HG03135 (cell line): Measurements from ENCODE around the gene GALNT18.

ENCODE experiments used
- ATAC-seq: cut with Tn5 transposase; IDR thresholded peaks from one replicate; pipeline ENCODE4 v1.9.1; 2021; ENCODE audit warnings: mild to moderate bottlenecking, moderate library complexity; ENCODE audit not compliant: unreplicated experiment

Gene GALNT18

GRCh38 chr11:11416502-11416901 is 205.3 kb downstream of the GALNT18 start:
- ATAC-seq, result no peak

GRCh38 chr11:11415901-11416300 is 205.9 kb downstream of the GALNT18 start:
- ATAC-seq, result no peak

GRCh38 chr11:11414996-11415395 is 206.8 kb downstream of the GALNT18 start:
- no peak for ATAC-seq

DNA sequence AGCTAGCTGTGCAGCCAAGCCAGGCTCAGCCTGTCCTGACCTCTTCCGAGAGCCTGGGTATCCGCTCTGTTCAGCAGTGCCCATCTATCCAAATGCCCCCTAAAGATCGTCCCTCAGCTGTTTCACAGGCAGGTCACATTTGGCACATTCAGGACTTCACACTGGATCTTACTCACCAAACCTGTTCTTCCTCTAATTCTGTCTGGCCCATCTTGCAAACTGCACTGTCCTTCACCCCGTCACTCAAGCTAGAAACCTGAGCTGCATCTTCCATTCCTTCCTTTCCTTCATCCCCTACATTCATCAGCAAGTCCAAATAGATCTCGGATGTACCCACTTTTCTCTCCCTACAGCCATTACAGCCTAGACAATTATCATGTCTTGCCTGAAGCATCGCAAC is 208.0 kb downstream of the GALNT18 start:
- no peak for ATAC-seq

- no peak for ATAC-seq
Measured at GRCh38 chr11:11411401-11411985, 210.3 kb downstream of the GALNT18 start.

DNA sequence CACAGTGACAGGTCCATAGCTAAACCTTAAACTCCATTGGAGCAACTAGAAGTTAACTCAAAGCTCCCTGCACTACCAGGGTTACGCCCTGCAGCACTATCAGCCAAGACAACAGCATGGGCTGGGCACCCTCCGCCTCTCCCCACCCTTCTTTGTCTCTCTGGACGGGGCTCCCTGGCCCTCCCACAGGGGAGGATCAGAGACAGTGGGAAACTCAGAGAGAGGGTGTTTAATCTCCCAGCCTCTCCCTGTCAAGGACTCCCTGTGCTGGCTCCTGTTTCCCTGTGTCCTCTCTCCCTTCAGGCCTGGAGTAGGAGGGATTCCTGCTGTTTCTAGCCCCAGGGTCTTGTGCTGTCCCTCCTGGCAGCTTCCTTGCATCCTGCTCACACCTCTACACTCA is 211.9 kb downstream of the GALNT18 start:
- no peak for ATAC-seq

DNA sequence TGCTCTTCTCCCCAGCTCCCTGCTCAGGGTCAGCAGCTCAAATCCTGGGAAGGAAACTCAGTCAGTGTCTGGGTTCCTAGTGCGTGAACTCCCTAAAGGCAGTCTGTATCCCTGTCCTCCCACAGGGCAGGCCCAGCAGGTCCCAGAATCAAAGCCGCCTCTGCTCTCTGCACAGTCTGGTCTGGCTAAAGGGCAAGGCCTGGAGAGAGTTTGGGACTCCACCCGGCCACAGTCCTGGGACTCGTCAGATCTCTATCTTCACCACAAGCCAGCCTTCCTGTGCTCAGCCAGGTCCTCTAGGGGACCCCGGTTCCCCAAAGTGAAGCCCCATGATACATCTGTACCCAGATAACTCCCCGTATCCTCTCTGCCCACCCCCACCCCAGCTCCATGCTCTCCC is 212.6 kb downstream of the GALNT18 start:
- no peak for ATAC-seq

- ATAC-seq, result no peak
Measured at GRCh38 chr11:11408436-11409221, 213.2 kb downstream of the GALNT18 start.

DNA sequence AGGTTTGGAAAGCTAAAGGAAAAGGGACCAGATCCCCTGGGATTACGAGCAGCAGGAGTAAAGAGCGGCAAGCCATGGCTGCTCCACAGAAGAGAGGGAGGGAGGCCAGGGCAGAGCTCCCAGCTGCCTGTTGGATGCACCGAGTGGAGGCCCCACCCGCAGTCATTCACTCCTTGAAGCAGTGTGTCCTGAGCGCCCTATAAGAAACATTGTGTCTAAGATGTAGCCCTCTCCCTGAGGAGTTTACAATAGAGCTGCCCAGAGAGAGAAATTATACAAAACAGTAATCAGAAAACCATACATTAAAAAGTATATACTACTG is 214.1 kb downstream of the GALNT18 start:
- no peak for ATAC-seq

- ATAC-seq, result no peak
Measured at GRCh38 chr11:11407065-11407762, 214.6 kb downstream of the GALNT18 start.

DNA sequence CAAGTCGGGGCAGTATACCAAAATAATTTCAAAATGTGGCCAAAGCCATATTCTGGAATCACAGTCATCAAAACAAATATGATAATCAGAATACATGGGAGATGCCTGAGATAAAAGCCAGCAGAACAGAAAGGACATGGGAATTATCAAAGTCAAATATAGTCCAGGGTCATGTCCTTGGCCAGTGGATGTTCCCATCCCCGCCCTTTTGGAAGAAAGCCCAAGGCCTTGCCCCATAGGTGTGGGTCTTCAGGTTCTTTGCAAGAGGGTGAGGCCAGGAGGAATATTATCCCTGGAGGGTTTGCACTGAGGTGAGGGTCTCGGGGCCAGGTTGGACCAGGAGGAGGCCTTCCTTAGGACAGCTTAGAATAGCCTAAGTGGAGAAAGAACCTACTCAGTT is 215.2 kb downstream of the GALNT18 start:
- ATAC-seq, result no peak

DNA sequence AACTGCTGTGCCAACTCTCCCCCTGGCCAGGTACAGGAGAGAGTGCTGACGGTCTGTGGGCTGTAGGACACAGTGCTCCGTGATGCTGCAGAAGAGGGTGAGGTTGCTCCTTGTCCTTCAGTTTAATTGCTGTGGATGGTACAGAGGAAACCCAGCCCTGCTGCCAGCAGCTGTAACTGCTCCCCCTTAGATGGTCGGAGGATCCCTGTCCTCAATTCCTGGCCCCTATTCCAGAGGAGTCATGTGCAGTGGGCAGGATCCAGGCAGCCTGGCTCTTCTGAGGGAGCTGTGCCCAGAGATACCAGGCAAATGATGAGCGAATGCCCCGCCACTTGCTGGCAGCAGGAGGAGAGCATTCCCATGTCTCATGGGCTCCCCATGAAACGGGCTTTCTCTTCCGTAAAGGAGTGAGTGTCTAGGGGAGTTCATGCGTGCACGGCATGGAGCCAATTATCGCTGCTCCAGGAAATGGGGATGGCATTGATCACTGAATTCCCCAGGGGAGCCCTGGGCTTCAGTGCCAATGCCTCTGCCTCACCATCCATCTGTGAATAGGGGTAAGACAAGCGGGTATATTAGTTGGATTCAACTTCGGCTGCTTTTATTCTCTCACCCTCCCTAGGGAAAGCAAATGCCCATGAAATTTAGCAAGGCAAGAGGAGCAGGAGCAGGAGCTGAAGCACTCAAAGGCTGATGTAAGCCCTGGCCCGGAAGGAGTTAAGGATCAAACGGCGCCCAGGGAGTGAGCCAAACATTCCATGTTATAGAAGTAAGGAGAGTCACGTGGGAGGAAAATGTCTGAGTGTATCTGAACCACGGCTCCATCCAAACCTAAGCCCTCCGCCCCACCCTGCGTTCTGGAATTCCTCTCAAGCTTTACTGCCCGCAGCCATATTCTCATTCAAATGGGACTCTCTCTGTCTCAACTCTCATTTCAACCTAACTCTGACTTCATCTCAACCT is 217.8 kb downstream of the GALNT18 start:
- no peak for ATAC-seq

DNA sequence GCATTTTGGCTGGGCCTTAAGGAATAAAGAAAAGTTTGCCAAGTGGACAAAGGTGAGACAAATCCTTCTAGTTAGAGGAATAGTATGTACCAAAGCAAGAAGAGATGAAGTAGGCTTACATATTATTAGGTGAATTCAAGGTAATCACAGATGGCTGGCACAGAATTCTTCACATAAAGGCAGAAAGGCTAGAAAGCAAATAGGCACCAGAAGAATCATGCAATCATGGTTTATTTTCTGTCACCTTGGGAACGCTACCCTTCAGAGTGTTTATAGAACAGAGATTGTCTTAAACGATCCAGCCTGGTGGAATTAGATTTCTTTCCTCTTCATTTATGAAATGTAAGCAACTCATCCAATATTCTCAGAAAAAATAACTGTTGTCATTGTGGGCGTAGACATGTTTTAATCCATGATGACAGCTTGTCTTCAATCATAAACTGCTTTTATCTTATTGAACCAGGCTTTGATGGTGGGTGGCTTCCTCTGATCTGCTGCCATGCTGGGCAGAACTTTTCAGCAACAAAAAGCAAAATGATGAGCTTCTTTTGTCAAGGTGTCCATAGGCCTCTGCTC is 219.8 kb downstream of the GALNT18 start:
- no peak for ATAC-seq

DNA sequence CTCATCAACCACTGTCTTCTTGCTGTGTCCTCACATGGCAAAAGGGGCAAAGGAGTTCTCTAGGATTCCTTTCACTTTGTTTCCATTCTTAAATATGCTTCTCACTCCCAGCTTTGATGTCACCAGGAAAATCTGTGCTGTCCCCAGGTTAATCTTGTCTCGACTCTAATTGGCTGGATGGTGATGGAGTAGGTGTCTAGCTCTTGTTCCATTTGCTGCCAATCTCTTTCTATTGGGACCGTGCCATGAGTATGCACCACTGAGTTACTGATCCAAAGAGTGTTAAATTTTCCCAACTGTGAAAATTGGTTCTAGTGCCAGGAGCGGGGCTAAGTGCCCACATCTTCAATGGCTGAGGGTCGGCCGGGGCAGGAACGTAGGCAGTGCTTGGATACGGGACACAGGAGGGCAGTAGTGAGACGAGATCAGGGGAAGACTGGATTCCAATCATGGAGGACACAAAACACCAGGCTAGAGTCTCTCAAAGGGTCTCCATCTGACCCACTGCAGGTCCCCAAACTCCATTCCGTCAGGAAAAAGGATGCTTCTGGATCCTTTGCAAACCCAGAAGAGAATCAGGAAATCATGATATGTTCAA is 221.1 kb downstream of the GALNT18 start:
- ATAC-seq, result no peak

GRCh38 chr11:11400121-11400520 is 221.7 kb downstream of the GALNT18 start:
- no peak for ATAC-seq

DNA sequence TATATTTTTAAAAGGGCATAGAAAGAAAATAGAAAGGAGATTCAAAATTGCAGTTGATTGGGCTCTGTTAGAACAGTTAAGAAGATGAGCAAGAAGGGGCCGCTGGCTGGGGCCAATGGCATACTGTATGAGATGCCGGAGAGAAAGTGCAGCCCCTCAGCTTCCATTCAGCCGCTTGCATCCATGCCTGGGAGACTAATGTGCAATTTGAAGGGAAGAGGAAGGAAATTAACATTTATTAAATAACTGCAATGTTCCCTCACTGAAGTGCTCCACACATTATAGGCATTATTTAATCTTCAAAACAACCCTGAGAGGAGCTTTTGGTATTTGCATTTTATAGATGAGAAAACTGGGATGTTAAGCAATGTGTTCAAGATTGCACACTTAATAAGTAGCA is 224.0 kb downstream of the GALNT18 start:
- ATAC-seq, result no peak

DNA sequence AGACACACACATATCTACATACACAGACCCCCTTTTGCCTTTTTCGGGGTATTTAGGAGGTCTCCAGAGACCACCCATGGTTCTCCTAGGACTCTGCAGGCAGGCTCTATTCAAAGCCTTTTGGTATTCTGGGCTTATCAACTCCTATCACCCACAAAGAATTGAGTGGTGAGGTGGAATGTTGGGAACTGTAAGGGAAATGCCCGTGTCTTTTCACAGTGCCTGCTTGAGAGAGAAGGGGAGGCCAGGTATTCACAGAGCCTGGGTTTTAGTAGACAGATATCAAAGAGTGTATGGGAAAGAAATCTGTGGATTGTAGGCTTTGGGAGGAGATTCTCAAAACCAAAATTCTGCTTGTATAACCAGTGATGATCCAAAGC is 224.8 kb downstream of the GALNT18 start:
- no peak for ATAC-seq

GRCh38 chr11:11396301-11397035 is 225.3 kb downstream of the GALNT18 start:
- no peak for ATAC-seq

GRCh38 chr11:11395126-11395525 is 226.7 kb downstream of the GALNT18 start:
- no peak for ATAC-seq

DNA sequence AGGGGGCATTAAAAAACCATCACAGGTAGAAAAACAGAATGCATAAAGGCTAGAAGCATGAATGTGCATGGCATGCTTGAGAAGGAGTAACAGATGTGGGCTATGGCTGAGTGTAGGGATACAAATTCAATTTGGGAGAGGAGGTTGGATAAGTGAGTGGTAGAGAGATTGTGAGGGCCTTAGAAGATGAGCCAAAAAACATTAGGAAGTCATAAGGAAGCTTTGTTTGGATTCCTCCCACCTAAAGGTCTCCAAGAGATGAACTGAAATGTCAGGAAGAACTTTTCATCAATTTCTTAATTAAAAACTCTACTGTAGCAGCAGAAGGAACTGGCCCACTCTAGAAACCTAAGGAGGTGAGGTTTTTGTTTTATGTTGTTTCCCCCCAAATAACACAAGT is 227.6 kb downstream of the GALNT18 start:
- no peak for ATAC-seq
